Loucy (cell line): Measurements from ENCODE around the gene ALDH1A1.

Source experiments
- H2AFZ ChIP-seq: fragments of 200-600 bp; sonication (generic); 2 replicates; pipeline ENCODE4 v1.6.0; 2016; ENCODE audit warnings: antibody characterized with exemption, mild to moderate bottlenecking, low read length, moderate library complexity
- H3F3A ChIP-seq: fragments of 200-600 bp; 2 replicates; pipeline ENCODE4 v1.6.0; 2016; ENCODE audit warnings: antibody characterized with exemption, low read depth, mild to moderate bottlenecking
- H3K27me3 ChIP-seq: fragments of 200-600 bp; sonication (generic); 2 replicates; pipeline ENCODE4 v1.6.1; 2014; ENCODE audit warnings: low read length, mild to moderate bottlenecking; ENCODE audit not compliant: insufficient read depth, poor library complexity, severe bottlenecking
- H3K36me3 ChIP-seq: fragments of 200-600 bp; sonication (generic); 2 replicates; pipeline ENCODE4 v1.6.1; 2016; ENCODE audit warnings: low read length; ENCODE audit not compliant: insufficient read depth
- H3K4me1 ChIP-seq: fragments of 200-600 bp; sonication (generic); 2 replicates; pipeline ENCODE4 v1.5.1; 2014; ENCODE audit warnings: low read length, mild to moderate bottlenecking; ENCODE audit not compliant: insufficient read depth, poor library complexity, severe bottlenecking
- H3K4me2 ChIP-seq: fragments of 200-600 bp; sonication (generic); 2 replicates; pipeline ENCODE4 v1.6.0; 2014; ENCODE audit warnings: antibody characterized with exemption, low read length, low read depth, mild to moderate bottlenecking; ENCODE audit not compliant: poor library complexity, severe bottlenecking
- H3K4me3 ChIP-seq: fragments of 200-600 bp; sonication (generic); 2 replicates; pipeline ENCODE4 v1.5.1; 2014; ENCODE audit warnings: low read length, mild to moderate bottlenecking, mixed read lengths; ENCODE audit not compliant: poor library complexity, severe bottlenecking
- H3K79me2 ChIP-seq: fragments of 200-600 bp; sonication (generic); 2 replicates; pipeline ENCODE4 v1.6.1; 2014; ENCODE audit warnings: low read length; ENCODE audit not compliant: insufficient read depth
- H3K9ac ChIP-seq: fragments of 200-600 bp; sonication (generic); 2 replicates; pipeline ENCODE4 v1.6.0; 2014; ENCODE audit warnings: mild to moderate bottlenecking, low read depth, low read length, moderate library complexity; ENCODE audit not compliant: poor library complexity, severe bottlenecking
- H3K9me2 ChIP-seq: fragments of 200-600 bp; sonication (generic); replicated peaks from 2 replicates; pipeline ENCODE4 v1.6.1; 2016; ENCODE audit warnings: low read depth, low read length, mixed read lengths
- H3K9me3 ChIP-seq: fragments of 200-600 bp; sonication (generic); 2 replicates; pipeline ENCODE4 v1.6.1; 2014; ENCODE audit warnings: mild to moderate bottlenecking, antibody characterized with exemption, low read length, low read depth; ENCODE audit not compliant: insufficient read depth
- H4K20me1 ChIP-seq: fragments of 200-600 bp; sonication (generic); 2 replicates; pipeline ENCODE4 v1.6.0; 2014; ENCODE audit warnings: antibody characterized with exemption, low read length, mild to moderate bottlenecking; ENCODE audit not compliant: insufficient read depth, poor library complexity, severe bottlenecking
- EZH2phosphoT487 ChIP-seq: fragments of 200-600 bp; IDR thresholded peaks from 2 replicates; pipeline ENCODE4 v1.6.1; 2018; ENCODE audit warnings: antibody characterized with exemption, mild to moderate bottlenecking, moderate library complexity, borderline replicate concordance
- TF ChIP-seq, protein P1 (sequence below): fragments of 200-600 bp; sonication (generic); conservative IDR thresholded peaks from 2 replicates; pipeline ENCODE4 v1.5.1; 2014; ENCODE audit warnings: mild to moderate bottlenecking, antibody characterized with exemption, low read length

ALDH1A1 gene

DNA sequence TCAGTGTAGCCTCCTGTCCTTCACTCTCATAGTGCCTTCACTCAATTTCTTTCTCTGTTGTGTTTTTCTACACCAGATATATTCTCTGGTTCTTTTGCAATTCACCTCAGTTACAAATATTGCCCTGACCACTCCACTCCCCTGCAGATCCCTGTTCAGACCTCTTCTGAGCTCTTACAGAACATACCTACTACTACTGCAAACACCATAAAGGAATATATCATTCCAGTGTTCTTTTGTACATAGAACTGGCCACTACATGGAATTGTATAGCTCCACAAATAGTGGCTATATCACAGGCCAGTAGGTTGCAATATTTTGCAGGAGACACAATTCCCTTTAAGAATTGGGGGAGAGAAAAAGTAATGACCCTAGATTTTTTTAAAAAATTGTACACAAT lies 21.0 kb downstream of the ALDH1A1 start:
- Histone ChIP-seq H3K36me3 (no peaks in the 10 kb centered on the region), H3K4me3 (no peak overlapping the region), H3K4me2 (no peak overlapping the region), H3K9me3 (no peaks in the 10 kb centered on the region), H3K27me3 (no peaks in the 10 kb centered on the region), H3K79me2 (no peaks in the 10 kb centered on the region), H4K20me1 (no peaks in the 10 kb centered on the region), H3F3A (no peaks in the 10 kb centered on the region), H2AFZ (no peak overlapping the region), H3K4me1 (no peaks in the 10 kb centered on the region), H3K9me2 (no peaks in the 10 kb centered on the region), H3K9ac (no peak overlapping the region)
- TF ChIP-seq, protein P1, sequence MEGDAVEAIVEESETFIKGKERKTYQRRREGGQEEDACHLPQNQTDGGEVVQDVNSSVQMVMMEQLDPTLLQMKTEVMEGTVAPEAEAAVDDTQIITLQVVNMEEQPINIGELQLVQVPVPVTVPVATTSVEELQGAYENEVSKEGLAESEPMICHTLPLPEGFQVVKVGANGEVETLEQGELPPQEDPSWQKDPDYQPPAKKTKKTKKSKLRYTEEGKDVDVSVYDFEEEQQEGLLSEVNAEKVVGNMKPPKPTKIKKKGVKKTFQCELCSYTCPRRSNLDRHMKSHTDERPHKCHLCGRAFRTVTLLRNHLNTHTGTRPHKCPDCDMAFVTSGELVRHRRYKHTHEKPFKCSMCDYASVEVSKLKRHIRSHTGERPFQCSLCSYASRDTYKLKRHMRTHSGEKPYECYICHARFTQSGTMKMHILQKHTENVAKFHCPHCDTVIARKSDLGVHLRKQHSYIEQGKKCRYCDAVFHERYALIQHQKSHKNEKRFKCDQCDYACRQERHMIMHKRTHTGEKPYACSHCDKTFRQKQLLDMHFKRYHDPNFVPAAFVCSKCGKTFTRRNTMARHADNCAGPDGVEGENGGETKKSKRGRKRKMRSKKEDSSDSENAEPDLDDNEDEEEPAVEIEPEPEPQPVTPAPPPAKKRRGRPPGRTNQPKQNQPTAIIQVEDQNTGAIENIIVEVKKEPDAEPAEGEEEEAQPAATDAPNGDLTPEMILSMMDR, result no peak
- TF ChIP-seq EZH2phosphoT487, result no peak

DNA sequence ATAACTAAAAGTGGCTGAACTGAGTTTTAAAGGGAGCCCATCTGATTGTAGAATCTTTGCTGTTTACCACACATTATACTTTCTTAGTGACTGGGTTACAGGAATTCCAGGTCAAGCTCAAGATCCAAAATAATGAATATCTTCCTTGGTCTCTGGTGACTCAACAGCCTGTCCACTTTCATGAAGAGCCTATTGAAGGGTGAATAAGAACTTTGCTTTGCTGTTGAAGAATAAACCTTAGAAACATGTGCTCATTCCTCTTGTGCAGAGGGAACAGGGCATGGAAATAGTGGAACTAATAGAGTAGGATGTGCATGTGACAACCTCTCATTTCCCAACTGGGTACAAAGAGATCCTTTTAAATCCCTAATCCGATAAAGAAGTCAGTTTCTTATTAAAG lies 21.4 kb downstream of the ALDH1A1 start:
- H3K9ac ChIP-seq, result no peak overlapping the region
- H3K9me2 ChIP-seq, result no peaks in the 10 kb centered on the region
- H3K4me3 ChIP-seq, result no peak overlapping the region
- H3K36me3 ChIP-seq, result peaks cover 3% of the 10 kb centered on the region; the same call in 1 of the 2 replicates
- no peak overlapping the region for H2AFZ ChIP-seq
- H3K79me2 ChIP-seq, result no peaks in the 10 kb centered on the region
- H4K20me1 ChIP-seq, result no peaks in the 10 kb centered on the region
- H3K4me1 ChIP-seq, result no peaks in the 10 kb centered on the region
- no peaks in the 10 kb centered on the region for H3F3A ChIP-seq
- no peak overlapping the region for H3K4me2 ChIP-seq
- no peaks in the 10 kb centered on the region for H3K9me3 ChIP-seq
- no peaks in the 10 kb centered on the region for H3K27me3 ChIP-seq
- TF ChIP-seq EZH2phosphoT487, result no peak
- TF ChIP-seq, protein P1, result no peak

DNA sequence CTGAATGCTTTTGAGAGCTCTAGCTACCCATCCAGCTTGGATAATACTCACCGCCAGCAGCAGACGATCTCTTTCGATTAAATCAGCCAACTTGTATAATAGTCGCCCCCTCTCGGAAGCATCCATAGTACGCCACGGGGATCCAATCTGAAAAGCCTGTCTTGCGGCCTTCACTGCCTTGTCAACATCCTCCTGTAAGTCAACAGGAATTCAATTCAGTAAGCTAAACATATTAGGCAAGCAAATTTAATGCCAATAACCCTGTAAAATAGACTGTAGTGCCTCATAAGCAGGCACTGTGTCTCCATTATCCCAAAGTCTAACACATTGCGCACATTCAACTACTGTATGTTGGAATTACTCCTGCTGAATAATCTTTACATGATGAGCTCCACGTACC lies 22.0 kb downstream of the ALDH1A1 start:
- Histone ChIP-seq H2AFZ (no peak overlapping the region), H3K4me2 (no peak overlapping the region), H3K9ac (no peak overlapping the region), H3K79me2 (no peaks in the 10 kb centered on the region), H3F3A (no peaks in the 10 kb centered on the region), H3K27me3 (no peaks in the 10 kb centered on the region), H3K4me1 (no peaks in the 10 kb centered on the region), H3K9me3 (no peaks in the 10 kb centered on the region), H3K4me3 (no peak overlapping the region), H3K9me2 (no peaks in the 10 kb centered on the region), H4K20me1 (no peaks in the 10 kb centered on the region), H3K36me3 (peaks cover 3% of the 10 kb centered on the region; the same call in 1 of the 2 replicates)
- TF ChIP-seq, protein P1, result no peak
- TF ChIP-seq EZH2phosphoT487, result no peak
